Measurements from ENCODE around the gene CPNE6. TPM values are rescaled to one million over a fixed set of nuclear protein-coding genes. Genes with fewer than 3 reads are reported as not detected.

Gene CPNE6
- total and polyA plus RNA-seq, 2 of the 8 experiments (the other 6 are each of a cell fraction or from before 2014, with no cell fraction given), result 0.05 TPM; not detected in 1

DNA sequence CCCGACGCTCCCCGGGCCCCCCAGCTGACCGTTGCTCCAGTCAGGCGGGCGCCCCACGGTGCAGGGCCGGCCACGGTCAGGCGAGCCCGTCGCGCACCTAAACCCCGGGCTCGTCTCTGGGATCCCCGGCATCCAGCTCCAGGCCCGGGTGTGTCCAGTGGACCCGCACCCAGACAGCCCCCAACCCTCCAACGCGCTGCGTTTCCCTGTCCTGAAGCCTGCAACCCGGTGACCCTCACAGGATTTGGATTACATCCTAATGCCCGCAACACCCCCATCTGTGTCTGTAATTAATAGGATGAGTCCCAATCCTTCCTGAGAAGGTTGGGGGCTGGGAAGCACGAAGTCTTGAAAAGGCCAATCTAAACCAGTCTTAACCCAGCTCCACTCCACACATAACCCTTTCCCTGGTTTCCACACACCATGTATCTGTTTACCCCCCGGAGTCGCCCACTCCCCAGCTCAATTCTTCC is 10.4 kb downstream of the CPNE6 start:
- Histone ChIP-seq H3K4ac (replicated peaks; ENCODE audit: insufficient read length, low read depth, low read length) (no peak overlapping the region), H2BK120ac (replicated peaks; ENCODE audit: low read depth, low read length) (no peak overlapping the region), H4K20me1 (replicated peaks in 1 of 2; ENCODE audit: control insufficient read depth in 1 of 2, insufficient read depth in 2 of 2, low read length in 2 of 2) (no peaks in the 10 kb centered on the region), H3K9me3 (ENCODE audit: insufficient read depth in 2 of 2, low read depth in 1 of 2, low read length in 1 of 2) (no peaks in the 10 kb centered on the region), H3K9ac (replicated peaks in 1 of 4; ENCODE audit: extremely low read depth in 1 of 4, low read depth in 3 of 4, low read length in 3 of 4) (no peak overlapping the region), H2BK15ac (ENCODE audit: low read length) (0 out of 2 replicates have a peak overlapping the region, but pooled peaks have one; percentile 53), H3K27me3 (replicated peaks in 1 of 4; ENCODE audit: control insufficient read depth in 3 of 4, extremely low read depth in 1 of 4, insufficient read depth in 3 of 4, low read length in 3 of 4) (peaks cover 0 to 10% (median 7%) of the 10 kb centered on the region in 4 experiments; a peak in 5 of 7 replicates), H2BK12ac (ENCODE audit: low read depth, low read length) (no peak overlapping the region), H2BK20ac (ENCODE audit: low read length) (no peak overlapping the region), H4K91ac (replicated peaks; ENCODE audit: insufficient read length, low read length) (no peak overlapping the region), H3K36me3 (ENCODE audit: control insufficient read depth in 2 of 4, insufficient read depth in 4 of 4, low read length in 3 of 4) (no peaks in the 10 kb centered on the region), H3K14ac (ENCODE audit: insufficient read length) (no peak overlapping the region), H3K56ac (replicated peaks; ENCODE audit: insufficient read length, low read depth, low read length) (no peak overlapping the region), H3K18ac (ENCODE audit: extremely low read depth, low read length) (no peak overlapping the region; the same call in 1 of the 2 replicates), H3K79me1 (ENCODE audit: low read depth, low read length) (no peaks in the 10 kb centered on the region), H3K4me1 (replicated peaks in 1 of 4; ENCODE audit: control insufficient read depth in 3 of 4, insufficient read depth in 4 of 4, low read length in 3 of 4) (peaks cover 0 to 17% (median 12%) of the 10 kb centered on the region in 4 experiments; a peak in 6 of 7 replicates), H3K4me2 (ENCODE audit: insufficient read depth in 1 of 2, low read depth in 2 of 2, low read length in 2 of 2) (peak overlapping the region; percentile 75 to 84), H3K23ac (ENCODE audit: insufficient read length) (no peak overlapping the region), H4K8ac (ENCODE audit: extremely low read depth, insufficient read depth, low read length) (no peak overlapping the region; the same call in 1 of the 2 replicates), H2AFZ (ENCODE audit: low read length) (no peak overlapping the region), H2AK5ac (ENCODE audit: low read depth, low read length) (peak overlapping the region; percentile 65; the same call in 1 of the 2 replicates), H4K5ac (ENCODE audit: insufficient read length, low read depth, low read length) (no peak overlapping the region), H2BK5ac (ENCODE audit: low read depth, low read length) (0 out of 2 replicates have a peak overlapping the region, but pooled peaks have one; percentile 87), H3K79me2 (ENCODE audit: control insufficient read depth in 1 of 2, insufficient read depth in 2 of 2, low read length in 2 of 2) (no peaks in the 10 kb centered on the region), H3K27ac (ENCODE audit: low read depth, low read length) (no peak overlapping the region), H3K23me2 (ENCODE audit: low read depth, low read length) (peaks cover 11% of the 10 kb centered on the region; the same call in 1 of the 2 replicates), H3K4me3 (ENCODE audit: extremely low read depth in 1 of 4, insufficient read depth in 2 of 4, low read depth in 3 of 4, low read length in 4 of 4) (peak overlapping the region in 3 of 4 experiments; percentile 23 to 67 (median 66); a peak in 5 of 8 replicates)
- TF ChIP-seq NANOG (IDR thresholded peaks at IDR 0.05; ENCODE audit: insufficient read depth, low read depth, low read length, poor library complexity, severe bottlenecking) (no peak), BACH1 (IDR thresholded peaks at IDR 0.05; ENCODE audit: low read length) (no peak), SP2 (IDR thresholded peaks at IDR 0.05; ENCODE audit: low read length) (no peak), MAFK (IDR thresholded peaks at IDR 0.05; ENCODE audit: low read depth, low read length) (no peak), POLR2A (IDR thresholded peaks at IDR 0.05; ENCODE audit: control extremely low read depth in 1 of 2, low read depth in 2 of 2, low read length in 2 of 2) (no peak), KDM1A (IDR thresholded peaks at IDR 0.05; ENCODE audit: borderline replicate concordance, low read length) (no peak), BCL11A (IDR thresholded peaks at IDR 0.05; ENCODE audit: low read depth in 2 of 2, low read length in 2 of 2) (no peak)
- FAIRE-seq, result no peak
- 14% methylated on average over 24 of the region's 26 CpGs; no CpG with 5 or more reads in 1 of the 2 experiments for WGBS, 2 experiments (ENCODE audit: extremely low coverage in 1 of 2, insufficient coverage in 1 of 2, insufficient read length in 1 of 2, insufficient replicate concordance in 2 of 2, low coverage in 1 of 2, low lambda C conversion rate in 2 of 2, missing lambda C conversion rate in 1 of 2)
- DNase-seq (ENCODE audit: low read depth in 1 of 2, low spot score in 2 of 2), result no peak
- CTCF ChIA-PET (ENCODE audit: partially characterized antibody), result interaction anchor here (0.8 to 23.8 kb wide), 10 partner anchors 11 to 129 kb away, joined by 3 to 316 read pairs (median 6); partner anchors contain the start of genes DCAF11, DHRS4 and PCK2
- POLR2A ChIA-PET (ENCODE audit: partially characterized antibody), result interaction anchor here (1.0 to 27.2 kb wide), 12 partner anchors 9 to 161 kb away, joined by 3 to 626 read pairs (median 6); partner anchors contain the start of genes CARMIL3, CPNE6, DCAF11 and EMC9

Measured in H1 (cell line).